ENCODE measurements around the gene NFX1.

The NFX1 gene

DNA sequence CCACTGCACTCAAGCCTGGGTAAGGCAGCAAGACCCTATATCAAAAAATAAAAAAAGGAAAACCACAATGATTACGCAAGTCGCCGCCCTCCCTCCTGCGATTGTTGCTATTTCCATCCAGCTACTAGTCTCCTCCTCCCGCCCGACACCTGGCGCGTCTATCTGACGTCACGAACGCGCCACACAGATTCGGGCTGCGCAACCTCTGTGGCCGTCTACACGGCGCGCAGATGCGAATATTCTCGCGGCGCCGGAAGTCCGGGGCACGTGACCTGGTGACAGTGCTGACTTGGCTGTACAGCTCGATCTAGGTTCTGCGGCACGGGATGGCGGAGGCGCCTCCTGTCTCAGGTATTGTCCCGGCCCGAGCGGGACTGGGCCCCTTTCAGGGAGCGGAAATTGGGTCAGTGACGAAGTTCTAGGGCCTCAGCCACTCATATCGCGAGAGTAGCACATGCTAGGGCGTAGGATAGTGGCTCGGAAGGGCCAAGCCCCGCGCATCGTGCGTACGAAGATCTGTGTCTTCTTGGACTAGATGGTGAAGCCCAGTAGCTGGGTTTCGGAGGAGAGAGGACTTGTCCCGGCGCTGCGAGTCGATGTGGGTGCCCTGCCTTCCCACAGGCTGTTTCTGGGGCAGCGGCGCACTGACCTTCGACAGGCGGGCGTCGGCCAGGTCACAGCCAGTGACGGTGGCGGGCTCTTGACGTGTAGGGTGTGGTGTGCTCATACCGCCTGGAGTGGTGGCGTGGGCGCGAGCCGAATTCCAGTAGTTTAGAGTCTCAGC is at the start of gene NFX1:
Gene NFX1, plus strand, starts transcription at position 270 of the 784 bp plus-strand sequence. Its CDS starts 57 bp downstream, at position 327.
- peak; percentile 95 for DNase-seq

DNA sequence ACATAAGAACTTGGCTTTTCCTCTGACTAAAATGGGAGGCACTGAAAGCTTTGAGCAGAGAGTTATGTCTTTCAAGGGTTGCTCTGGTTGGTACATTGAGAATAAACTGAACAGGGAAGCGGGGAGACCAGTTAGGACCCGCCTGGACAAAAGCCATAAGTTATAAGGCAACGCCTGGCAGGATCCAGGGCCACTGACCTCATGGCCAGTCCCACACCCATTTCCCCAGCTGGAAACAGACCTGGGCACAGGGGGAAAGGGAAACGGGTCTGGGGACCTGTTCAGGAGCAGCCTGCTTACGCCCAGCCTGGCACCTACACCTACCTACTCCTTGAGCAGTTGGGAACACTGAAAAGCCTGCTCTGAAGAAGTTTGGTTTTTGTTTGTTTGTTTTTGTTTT is 49.0 kb upstream of the NFX1 start:
- DNase-seq, result no peak

DNA sequence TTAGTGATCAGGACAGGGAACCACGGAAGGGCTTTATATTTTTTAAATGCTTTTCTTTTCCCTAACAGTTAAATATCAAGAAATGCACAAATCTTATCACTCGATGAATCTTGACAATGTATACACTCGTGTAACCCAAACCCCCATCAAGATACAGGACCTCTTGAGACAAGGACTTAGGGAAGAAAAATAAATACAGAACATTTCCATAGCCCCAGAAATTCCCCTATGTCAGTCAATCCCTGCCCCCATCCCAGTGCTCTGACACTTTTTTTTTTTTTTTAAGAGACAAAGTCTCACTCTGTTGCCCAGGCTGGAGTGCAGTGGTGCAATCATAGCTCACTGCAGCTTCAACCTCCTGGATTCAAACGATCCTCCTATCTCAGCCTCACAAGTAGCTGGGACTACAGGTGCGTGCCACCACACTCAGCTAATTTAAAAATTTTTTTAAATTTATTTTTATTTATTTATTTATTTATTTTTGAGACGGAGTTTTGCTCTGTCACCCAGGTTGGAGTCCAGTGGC is 47.6 kb upstream of the NFX1 start:
- no peak for DNase-seq

DNA sequence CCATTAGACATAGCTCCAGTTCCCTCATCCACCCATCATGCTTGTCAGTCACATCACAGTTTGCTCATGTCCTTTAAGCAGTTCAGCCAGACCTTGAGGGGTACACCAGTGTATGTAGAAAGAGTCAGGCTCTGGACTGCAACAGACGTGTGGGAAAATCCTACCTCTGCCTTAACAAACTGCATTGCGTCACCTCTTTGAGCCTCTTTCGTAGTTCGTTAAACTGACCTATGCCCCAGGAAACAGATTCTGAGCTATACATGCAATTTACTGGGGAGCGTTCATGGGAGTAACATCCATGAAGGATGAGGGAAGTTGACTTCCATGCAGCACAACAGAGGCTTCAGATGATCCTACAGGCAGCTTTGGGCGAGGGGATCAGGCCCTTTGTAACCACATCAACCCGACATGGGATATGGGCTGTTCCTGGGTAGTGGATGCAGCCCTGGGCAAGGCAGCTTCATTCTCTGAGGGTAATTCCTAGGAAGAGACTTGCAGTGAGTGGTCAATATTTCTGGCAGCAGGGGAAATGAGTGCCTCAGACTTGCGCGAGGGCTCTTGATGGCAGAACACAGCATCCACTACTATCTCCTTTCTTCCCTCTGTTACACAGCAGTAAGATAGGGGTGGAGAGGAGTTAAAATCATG is 46.1 kb upstream of the NFX1 start:
- no peak for DNase-seq

DNA sequence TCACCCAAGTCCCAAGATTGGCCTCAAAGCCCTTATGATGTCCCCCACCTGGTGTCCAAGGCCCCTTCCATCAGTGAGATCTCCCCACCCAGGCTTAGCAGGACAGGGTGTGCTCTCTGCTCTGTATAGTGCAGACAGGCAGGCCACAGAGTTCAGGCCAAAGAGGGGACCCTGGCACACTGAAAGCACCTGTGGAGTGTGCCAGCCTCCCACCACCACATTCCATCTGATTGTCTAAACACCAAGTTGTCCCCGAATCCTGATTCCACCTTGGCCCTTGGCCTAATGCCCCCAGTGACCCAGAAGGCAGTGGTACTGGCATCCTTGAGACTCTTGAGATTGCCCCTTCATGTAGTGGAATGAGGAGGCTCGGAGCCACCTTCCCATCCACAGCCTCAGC is 45.0 kb upstream of the NFX1 start:
- DNase-seq, result no peak

DNA sequence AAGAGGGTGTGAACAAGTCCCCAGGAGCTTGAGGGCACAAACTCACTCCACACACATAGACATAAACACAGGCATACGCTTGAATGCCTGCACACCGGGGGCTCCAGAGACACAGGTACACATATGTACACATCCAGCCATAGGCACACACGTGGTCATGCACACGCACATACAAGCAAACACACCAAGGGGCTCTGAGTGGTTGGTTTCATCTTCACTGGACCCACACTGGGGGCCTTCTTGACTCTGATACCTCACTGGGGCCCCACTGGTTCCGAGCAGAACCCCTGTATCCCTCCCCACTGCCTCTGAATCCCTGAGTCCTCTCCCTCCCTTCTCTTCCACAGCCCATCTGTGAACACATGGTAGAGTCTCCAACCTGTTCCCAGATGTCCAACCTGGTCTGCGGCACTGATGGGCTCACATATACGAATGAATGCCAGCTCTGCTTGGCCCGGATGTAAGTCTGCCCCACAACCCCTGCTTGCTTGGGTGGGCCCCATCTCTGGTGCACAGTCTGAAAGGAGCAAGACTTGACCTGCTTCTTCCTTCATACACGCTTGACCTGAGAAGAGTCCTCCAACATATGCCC is 44.0 kb upstream of the NFX1 start:
- no peak for DNase-seq

DNA sequence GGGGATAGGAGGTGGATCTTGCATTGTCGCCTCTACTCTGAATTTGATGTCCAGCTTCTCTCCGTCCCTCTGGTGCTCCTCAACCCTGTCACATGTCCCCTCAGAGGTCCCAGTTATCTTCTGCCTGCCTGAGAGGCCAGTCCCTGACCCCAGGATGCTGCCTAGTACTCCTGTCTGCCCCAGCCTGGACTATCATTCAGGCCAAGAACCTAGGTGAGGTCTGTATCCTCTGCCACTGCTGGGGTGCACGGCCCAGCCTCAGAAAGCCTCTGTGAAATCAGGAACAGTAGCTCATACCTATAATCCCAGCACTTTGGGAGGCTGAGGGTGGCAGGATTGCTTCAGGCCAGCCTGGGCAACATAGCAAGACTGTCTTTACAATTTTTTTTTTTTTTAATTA is 41.7 kb upstream of the NFX1 start:
- no peak for DNase-seq

DNA sequence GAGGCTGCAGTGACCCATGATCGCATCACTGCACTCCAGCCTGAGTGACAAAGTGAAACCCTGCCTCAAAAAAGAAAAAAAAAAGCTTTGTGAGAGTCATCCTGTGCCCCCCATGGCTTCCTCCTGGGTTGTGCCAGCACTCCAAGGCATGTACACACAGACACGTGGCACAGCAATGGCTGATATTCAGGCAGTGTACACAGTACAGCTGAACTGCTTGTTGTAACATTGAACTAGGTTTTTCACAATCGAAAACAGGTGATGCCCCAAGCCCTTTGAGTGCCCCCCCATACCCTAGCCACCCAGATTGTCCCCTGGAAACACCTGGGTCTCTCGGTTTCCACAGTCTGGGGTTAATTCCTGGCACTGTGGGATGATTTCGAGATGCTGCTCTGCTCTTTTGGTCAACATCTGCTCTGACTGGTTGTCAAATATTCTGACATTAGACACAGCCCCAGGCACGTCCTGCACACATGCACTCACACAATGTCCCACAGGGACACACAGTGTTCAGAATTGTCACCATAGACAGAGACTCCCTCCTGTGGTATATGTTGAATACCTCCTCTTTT is 41.1 kb upstream of the NFX1 start:
- DNase-seq, result no peak

DNA sequence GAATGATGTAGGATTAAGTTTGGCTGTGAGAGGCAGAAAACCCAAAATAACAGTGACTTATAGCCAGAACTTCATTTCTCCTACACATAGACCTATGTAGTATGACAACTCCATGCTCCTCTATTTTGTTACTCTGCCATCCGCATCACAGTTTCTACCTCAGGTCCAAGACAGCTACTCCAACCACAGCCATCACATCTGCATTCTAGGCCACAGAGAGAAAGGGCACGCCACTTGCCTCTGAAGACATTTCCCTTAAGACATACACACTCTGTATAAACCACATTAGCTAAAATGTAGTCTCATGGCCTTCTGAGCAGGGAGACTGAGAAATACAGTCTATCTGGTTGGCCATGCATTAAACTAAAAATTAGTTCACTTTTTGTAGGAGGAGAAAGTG is 40.3 kb upstream of the NFX1 start:
- DNase-seq, result no peak

DNA sequence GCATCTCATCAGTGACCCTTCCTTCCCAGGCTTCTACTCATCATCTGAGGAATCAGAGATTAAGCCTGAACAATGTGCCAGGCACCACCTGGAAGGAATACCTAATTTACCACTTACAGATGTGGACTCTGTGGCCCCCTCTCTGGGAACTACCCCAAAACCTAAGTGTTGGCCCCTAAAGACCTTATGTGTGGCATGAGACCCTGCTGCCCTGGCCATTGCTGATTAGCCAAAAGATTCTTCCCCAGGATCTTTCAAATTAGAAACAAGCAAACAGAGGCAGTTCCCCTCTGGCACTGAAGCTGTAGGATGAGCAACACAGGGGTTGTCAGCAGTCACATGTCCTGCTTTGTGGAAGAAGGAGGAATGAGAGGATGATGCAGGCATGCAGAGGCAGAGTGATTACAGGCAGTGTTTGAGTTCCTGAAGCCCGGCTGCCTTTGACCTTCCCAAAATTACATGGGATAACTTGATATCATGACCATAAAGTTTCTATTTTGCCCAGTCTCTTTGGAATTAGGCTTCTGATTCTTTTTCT is 39.8 kb upstream of the NFX1 start:
- DNase-seq, result no peak

DNA sequence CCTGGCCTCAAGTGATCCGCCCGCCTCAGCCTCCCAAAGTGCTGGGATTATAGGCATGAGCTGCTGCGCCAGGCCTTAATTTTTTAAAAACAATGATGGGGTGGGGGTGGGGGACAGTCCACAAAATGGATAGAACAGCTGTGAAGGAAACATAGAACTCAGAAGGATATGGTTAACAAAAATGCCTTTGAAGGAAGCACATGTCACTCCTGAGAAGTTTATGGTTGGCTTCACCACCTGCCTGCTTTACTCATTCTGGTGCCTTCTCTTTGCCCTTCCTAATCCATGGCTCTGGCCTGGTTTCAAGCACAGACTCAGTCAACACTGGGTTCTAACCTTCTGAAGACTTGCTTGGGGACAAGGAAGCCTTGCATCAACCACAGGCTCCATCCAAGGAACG is 36.1 kb upstream of the NFX1 start:
- no peak for DNase-seq

DNA sequence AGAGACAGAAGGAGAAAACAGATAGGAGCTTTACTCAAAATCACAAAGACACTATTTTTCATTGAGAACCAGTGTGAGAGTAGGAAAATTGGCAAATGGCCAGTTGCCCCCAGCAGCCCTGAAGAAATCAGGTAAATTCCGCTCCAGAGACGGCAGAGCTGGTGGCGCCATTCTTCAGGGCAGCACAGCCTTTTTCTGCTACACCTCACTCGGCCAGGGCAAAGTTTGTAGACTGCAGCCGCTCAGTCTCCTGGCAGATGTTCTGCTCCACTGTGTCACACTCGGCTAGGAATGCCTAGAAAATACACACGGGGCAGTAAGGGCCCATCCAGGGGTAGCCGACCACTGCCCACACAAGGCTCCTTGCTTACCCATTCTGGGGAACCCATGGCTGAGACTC is 35.3 kb upstream of the NFX1 start:
- DNase-seq, result no peak

DNA sequence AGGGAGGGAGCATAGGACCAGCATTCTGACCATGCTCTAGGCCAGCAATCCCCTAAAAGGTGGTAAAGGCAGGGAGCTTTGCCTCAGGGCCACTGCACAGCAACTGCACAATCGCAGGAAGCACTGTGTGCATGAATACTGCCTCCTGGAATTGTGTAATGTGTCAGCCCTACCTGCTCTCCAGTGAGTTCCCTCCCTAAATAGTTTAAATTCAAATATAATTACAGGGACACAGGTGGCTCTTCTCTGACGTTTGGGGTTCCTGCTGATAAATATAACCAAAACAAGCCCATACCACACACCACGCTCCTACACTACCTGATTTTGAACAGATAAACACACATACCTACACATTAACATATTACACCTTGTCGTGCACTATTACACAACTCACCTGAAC is 34.8 kb upstream of the NFX1 start:
- DNase-seq, result no peak

DNA sequence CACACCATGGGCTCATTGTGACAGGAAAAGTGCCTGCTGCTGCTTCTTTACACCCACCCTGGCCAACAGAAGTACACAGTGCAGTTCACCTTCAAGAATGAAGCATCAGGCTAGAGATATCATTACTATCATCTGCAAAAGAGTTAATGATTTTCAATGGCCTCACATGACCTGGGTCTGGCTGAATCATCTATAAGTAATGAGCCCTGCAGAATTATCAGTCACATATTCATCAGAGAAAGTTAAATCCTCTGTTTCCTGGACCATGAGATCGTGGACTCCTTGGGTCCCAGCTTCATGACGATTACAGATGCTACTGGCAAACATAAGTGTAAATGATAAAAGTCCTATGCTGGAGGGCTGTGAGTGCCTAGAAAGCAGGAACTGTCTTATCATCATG is 34.1 kb upstream of the NFX1 start:
- no peak for DNase-seq

DNA sequence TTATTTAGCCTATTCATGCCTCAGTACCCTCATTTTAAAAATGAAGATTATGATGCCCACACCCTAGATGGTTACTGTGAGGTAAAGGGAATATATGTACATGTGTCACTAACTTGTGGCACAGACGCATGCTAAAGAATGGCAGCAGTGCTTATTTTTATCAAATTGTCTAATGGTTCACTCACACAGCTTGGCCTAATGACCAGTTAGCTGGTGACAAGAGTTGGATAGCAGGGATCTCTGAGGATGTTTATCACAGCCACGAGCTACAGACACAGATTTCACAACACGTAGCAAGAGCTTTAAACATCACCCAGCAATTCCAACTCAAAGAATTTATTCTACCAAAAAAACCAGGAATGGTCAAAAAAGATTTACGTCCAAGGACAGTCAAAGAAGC is 33.0 kb upstream of the NFX1 start:
- DNase-seq, result no peak

DNA sequence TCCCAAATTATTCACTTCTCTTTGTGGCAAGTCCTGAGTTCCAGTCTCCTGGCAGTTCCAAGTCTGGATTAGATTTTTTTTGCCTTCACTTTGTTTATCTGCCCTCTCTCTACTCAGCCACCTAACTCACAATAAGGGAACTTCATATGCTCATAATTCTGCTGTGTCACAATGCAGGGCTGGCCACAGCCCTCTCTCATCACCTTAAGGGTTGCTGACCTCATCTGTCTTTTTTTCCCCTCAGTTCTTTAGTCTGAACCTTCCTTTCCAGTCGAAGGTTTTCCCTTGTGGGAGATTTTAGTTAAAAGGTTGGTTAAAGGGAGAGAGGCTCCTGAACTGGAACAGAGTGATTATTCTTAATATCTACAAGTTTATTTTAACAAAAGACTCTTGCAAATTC is 29.9 kb upstream of the NFX1 start:
- no peak for DNase-seq

DNA sequence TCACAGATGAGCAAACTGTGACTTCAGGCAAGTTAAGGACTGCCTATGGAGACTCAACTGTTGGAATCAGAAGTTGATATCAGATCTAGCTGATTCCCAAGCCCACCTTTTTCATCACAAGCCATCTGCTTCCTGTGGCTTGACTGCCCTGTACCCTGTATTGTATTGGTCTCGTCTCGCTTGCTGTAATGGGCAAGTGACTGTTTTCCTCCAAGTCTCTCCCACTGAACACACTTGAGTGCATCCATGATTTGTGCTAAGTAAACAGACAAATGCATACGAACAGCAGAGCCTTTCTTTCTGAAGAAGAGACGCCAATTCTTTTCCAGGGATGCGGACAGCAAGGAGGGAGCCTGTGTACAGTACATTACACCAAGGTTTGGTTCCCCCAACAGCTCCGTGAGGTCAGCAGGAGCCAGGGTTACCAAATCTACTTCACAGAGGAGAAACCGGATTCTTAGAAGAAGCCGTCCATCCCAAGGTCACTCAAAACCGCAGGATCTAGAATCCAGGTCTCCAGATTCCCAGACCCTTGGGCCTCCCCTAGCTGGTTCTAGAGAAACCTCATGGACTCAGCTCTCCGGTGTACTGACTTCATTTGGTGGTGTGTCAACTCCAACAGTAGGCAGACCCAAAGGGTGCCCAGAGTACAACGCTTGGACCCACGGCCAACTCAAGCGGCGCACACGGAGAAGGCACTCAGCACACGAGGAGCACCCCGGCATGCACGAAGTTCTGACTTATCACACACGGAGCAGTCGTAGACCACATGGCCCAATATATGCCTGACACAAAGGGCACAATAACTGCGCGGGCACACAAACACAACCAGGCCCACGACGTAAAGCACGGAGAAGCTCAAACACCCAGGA is 26.9 kb upstream of the NFX1 start:
- DNase-seq, result no peak

DNA sequence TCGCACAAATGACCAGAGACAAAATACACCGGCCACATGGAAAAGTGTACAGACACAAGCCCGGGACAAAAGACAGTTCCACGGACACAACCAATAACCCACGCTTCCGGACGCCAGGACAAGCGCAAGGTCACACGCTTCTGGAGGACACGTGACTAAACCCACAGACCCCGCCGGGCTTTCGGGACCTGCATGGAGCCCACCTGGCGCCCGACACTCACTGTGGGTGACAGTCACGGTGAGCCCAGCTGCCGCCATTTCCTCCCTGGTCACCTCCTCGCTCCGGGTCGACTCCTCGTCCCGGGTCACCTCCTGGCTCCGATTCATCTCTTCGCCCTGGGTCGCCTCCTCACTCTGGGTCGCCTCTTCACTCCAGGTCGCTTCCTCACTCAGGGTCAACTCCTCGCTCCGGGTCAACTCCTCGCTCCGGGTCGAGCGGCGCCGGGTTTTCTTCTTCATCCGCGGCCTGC is 26.3 kb upstream of the NFX1 start:
- DNase-seq, result peak; percentile 18

DNA sequence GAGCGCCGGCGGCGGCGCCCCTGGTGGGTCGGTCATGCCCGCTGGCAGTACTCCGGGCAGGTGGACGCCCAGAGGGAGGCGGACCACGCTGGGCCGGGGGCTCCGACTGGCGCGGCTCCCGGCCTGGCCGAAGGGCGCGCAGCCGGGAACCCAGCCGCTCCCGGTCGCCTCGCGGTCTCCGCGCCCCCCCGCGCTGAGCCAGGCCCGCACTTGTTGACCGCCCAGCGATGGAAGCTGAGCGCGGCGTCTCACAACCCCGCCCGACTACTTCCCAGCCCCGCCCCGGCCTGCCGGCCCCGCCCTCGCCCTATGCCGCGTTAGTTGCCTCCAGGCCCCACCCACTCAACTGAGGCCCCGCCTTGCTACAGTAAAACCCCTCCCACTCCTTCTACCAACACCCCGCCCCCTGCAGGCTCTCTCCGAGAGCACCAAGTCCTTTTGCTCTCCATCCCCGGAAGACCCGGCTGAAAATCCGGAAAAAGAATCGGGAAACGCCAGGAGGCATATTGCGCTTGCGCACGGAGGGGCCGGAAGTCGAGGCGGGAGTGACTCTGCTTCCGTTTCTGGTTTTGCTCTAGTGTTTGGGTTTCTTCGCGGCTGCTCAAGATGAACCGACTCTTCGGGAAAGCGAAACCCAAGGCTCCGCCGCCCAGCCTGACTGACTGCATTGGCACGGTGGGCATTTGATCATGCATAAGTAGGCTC is 25.7 kb upstream of the NFX1 start, which contains the start of the genes BAG1 and CHMP5:
Gene BAG1, minus strand, starts transcription at position 236 of the 705 bp plus-strand sequence.
Gene CHMP5, plus strand, starts transcription at position 577 of the 705 bp plus-strand sequence. Its CDS starts 30 bp downstream, at position 607.
- peak; percentile 99 for DNase-seq

DNA sequence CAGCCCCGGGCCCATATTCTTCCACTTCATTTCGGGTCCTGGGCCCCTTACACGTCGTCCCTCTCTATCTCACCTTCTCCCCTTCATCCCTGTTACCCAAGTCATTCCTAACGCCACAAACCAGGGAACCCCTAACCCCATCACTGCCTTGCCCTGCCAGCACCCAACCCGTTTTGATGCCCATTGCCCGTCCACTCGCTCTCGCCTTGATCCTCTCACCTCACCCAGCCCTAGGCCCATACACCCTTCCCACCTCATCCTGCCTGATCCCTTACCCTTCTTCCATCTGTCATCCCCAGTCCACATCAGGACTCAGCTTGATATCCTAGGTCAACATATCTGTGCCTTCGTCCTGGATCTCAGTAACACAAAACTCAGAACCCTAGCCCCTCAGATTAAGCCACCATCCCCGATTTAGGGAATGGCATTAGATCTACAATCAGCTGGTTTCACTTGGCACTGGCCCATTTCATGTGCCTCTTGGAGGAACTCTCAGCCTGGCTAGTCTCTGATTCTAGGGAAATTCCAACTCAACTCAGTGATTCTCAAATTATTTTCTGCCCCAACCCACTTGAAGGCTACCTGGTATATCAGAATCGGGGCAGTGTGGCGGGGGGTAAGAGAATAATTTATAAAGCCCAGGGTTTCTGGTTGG is 25.0 kb upstream of the NFX1 start:
- no peak for DNase-seq
